K562 (cell line): ENCODE results near the gene JPT1. TPM values are rescaled to one million over a fixed set of nuclear protein-coding genes. Genes with fewer than 3 reads are reported as not detected.

Source experiments
- ATAC-seq: fragments of 200-7000 bp; cut with Tn5 transposase; 3 replicates; pipeline ENCODE4 v1.9.1; 2020; ENCODE audit warnings: moderate library complexity
- BruUV-seq: library from RNA; stranded (reverse); fragments of 400-500 nt; replicated peaks from 2 replicates; lab custom pipeline; 2021; lab: Mats Ljungman, UMichigan
- CTCF ChIA-PET: fragments of 300-600 bp; formaldehyde crosslinking; extraction: SDS; loops from one replicate; lab custom pipeline; 2021; ENCODE audit warnings: low intra/inter-chr PET ratio; lab: Yijun Ruan, JAX
- POLR2A ChIA-PET: fragments of 300-600, 350-650 bp; sonication (Branson Sonifier 250); formaldehyde crosslinking; extraction: SDS; loops from one replicate; lab custom pipeline; 2021; ENCODE audit warnings: antibody characterized with exemption, inconsistent platforms; lab: Yijun Ruan, JAX
- DNase-seq, 4 experiments: peaks; one replicate each; pipeline versions ENCODE4 v3.0.0 to v3.0.0-alpha.2; 2011 to 2018; ENCODE audit warnings: low spot score in 3 of 4, mixed read lengths in 3 of 4; ENCODE audit errors: extremely low read depth in 1 of 4
- FAIRE-seq: peaks from 2 replicates; lab custom pipeline; 2011; peaks lifted over from hg19 to GRCh38; lab: Jason Lieb, UNC
- H2AFZ ChIP-seq: 2 replicates; pipeline ENCODE4 v1.6.0; 2011; ENCODE audit warnings: low read depth, low read length, control low read depth, inconsistent platforms
- H3K27ac ChIP-seq: fragments of 200-600 bp; 3 replicates; pipeline ENCODE4 v1.8.0; 2011; ENCODE audit warnings: low read depth, mild to moderate bottlenecking, control low read depth, inconsistent platforms, low read length, moderate library complexity, mixed read lengths; ENCODE audit errors: extremely low read depth
- H3K27me3 ChIP-seq, 2 experiments: fragments of 300-600 bp in 1 of 2; 2 replicates in 1 of 2; 3 replicates in 1 of 2; pipeline versions ENCODE4 v1.6.0 to v1.8.0; 2011; ENCODE audit warnings: inconsistent platforms in 2 of 2, low read length in 2 of 2, mild to moderate bottlenecking in 1 of 2, mixed read lengths in 1 of 2, moderate library complexity in 1 of 2; ENCODE audit not compliant: control insufficient read depth in 2 of 2, insufficient read depth in 2 of 2
- H3K36me3 ChIP-seq: fragments of 300-600 bp; 3 replicates; pipeline ENCODE4 v1.8.0; 2011; ENCODE audit warnings: mild to moderate bottlenecking, low read length, inconsistent platforms; ENCODE audit not compliant: control insufficient read depth, insufficient read depth
- H3K4me1 ChIP-seq, 2 experiments: fragments of 200-600 bp in 1 of 2; replicated peaks in 1 of 2; 2 replicates in 1 of 2; 3 replicates in 1 of 2; pipeline versions ENCODE4 v1.5.1 to v1.8.0; 2011; ENCODE audit warnings: inconsistent platforms in 2 of 2, low read length in 2 of 2, mild to moderate bottlenecking in 1 of 2, mixed read lengths in 1 of 2, moderate library complexity in 1 of 2; ENCODE audit not compliant: control insufficient read depth in 2 of 2, insufficient read depth in 2 of 2
- H3K4me2 ChIP-seq: 2 replicates; pipeline ENCODE4 v1.6.1; 2011; ENCODE audit warnings: low read length, control low read depth, inconsistent platforms, mixed read lengths; ENCODE audit not compliant: insufficient read depth
- H3K4me3 ChIP-seq: fragments of 200-600 bp; sonication (generic), shearing (Covaris generic); 2 replicates; pipeline ENCODE4 v1.5.1; 2016; ENCODE audit warnings: control low read depth, inconsistent platforms
- H3K79me2 ChIP-seq: fragments of 200-600 bp; 3 replicates; pipeline ENCODE4 v1.8.0; 2011; ENCODE audit warnings: low read length, inconsistent platforms; ENCODE audit not compliant: control insufficient read depth, insufficient read depth
- H3K9ac ChIP-seq, 2 experiments: 2 replicates each; pipeline versions ENCODE4 v1.6.0 to v1.6.1; 2011; ENCODE audit warnings: low read depth in 2 of 2, low read length in 2 of 2, control low read depth in 1 of 2, inconsistent platforms in 1 of 2, mild to moderate bottlenecking in 1 of 2, mixed read lengths in 1 of 2; ENCODE audit not compliant: insufficient read depth in 1 of 2
- H3K9me1 ChIP-seq: one replicate; pipeline ENCODE4 v1.6.0; 2011; ENCODE audit warnings: inconsistent platforms, mild to moderate bottlenecking, low read length, moderate library complexity; ENCODE audit not compliant: control insufficient read depth, insufficient read depth
- H3K9me3 ChIP-seq: replicated peaks from 2 replicates; pipeline ENCODE4 v1.5.1; 2011; ENCODE audit warnings: low read depth, low read length, inconsistent platforms; ENCODE audit not compliant: control insufficient read depth, insufficient read depth
- H4K20me1 ChIP-seq: replicated peaks from 2 replicates; pipeline ENCODE4 v1.6.1; 2011; ENCODE audit warnings: low read length, inconsistent platforms, mixed read lengths; ENCODE audit not compliant: control insufficient read depth, insufficient read depth
- CEBPB ChIP-seq: fragments of 450-650 bp; IDR thresholded peaks from 2 replicates; pipeline ENCODE4 v1.6.1; 2016; ENCODE audit warnings: missing genetic modification characterization, missing compliant biosample characterization
- FOXP1 ChIP-seq: sonication (generic); formaldehyde crosslinking; IDR thresholded peaks from 2 replicates; pipeline ENCODE4 v1.8.0; 2022; ENCODE audit warnings: mild to moderate bottlenecking, missing genetic modification reagents
- GATAD2A ChIP-seq: fragments of 450-650 bp; IDR thresholded peaks from 2 replicates; pipeline ENCODE4 v1.6.1; 2017
- KAT8 ChIP-seq: fragments of 450-650 bp; IDR thresholded peaks from 2 replicates; pipeline ENCODE4 v1.6.1; 2016; ENCODE audit warnings: low read depth, mild to moderate bottlenecking
- L3MBTL2 ChIP-seq: fragments of 450-650 bp; IDR thresholded peaks from 2 replicates; pipeline ENCODE4 v1.6.1; 2016; ENCODE audit warnings: mild to moderate bottlenecking, moderate library complexity
- MCM7 ChIP-seq, 2 experiments: fragments of 450-650 bp; IDR thresholded peaks; 2 replicates each; pipeline ENCODE4 v1.6.1; 2016 to 2018
- NFE2L1 ChIP-seq: fragments of 450-650 bp; IDR thresholded peaks from 2 replicates; pipeline ENCODE4 v1.6.1; 2016; ENCODE audit warnings: missing genetic modification characterization, low read depth, mild to moderate bottlenecking, missing compliant biosample characterization, moderate library complexity, borderline replicate concordance
- RCOR1 ChIP-seq, 2 experiments: IDR thresholded peaks; 2 replicates each; pipeline ENCODE4 v1.6.1; 2012; ENCODE audit warnings: low read depth in 2 of 2, low read length in 2 of 2, borderline replicate concordance in 1 of 2, improper control_type of control experiment in 1 of 2
- RFX5 ChIP-seq: IDR thresholded peaks from 2 replicates; pipeline ENCODE4 v1.6.1; 2011; ENCODE audit warnings: low read depth, mild to moderate bottlenecking, improper control_type of control experiment, low read length
- RFX7 ChIP-seq: fragments of 250-450 bp; sonication (Bioruptor Pico); IDR thresholded peaks from 2 replicates; pipeline ENCODE4 v1.5.1; 2021; ENCODE audit warnings: mild to moderate bottlenecking
- SUPT5H ChIP-seq: fragments of 450-650 bp; IDR thresholded peaks from 2 replicates; pipeline ENCODE4 v1.6.1; 2016
- ZBTB8A ChIP-seq: fragments of 450-650 bp; IDR thresholded peaks from 2 replicates; pipeline ENCODE4 v1.6.1; 2018; ENCODE audit warnings: mild to moderate bottlenecking, moderate library complexity; ENCODE audit not compliant: partially characterized antibody
- ZNF12 ChIP-seq: sonication (generic); formaldehyde crosslinking; IDR thresholded peaks from 2 replicates; pipeline ENCODE4 v1.4.0; 2020; ENCODE audit warnings: mild to moderate bottlenecking, missing genetic modification reagents
- ZNF121 ChIP-seq: sonication (generic); formaldehyde crosslinking; conservative IDR thresholded peaks from 2 replicates; pipeline ENCODE4 v1.8.0; 2022; ENCODE audit warnings: missing genetic modification reagents
- ZZZ3 ChIP-seq: fragments of 450-650 bp; IDR thresholded peaks from 2 replicates; pipeline ENCODE4 v1.6.1; 2016; ENCODE audit warnings: antibody characterized with exemption, mild to moderate bottlenecking, moderate library complexity
- WGBS: fragments of 100-300 bp; shearing (Covaris generic); methylation state at CpG from one replicate; pipeline ENCODE4 v1.1.6; 2016; ENCODE audit warnings: low coverage, mixed read lengths; ENCODE audit not compliant: insufficient coverage; ENCODE audit errors: missing lambda C conversion rate; 5-methylcytosine and 5-hydroxymethylcytosine counted together
- in situ Hi-C: fragments of 300-500 bp; cut with MboI; formaldehyde crosslinking; loops from 4 replicates; pipeline ENCODE4 v1.15.0; 2018; ENCODE audit warnings: inconsistent platforms, mixed read lengths
- intact Hi-C: fragments of 100-400 bp; cut with micrococcal nuclease; formaldehyde crosslinking; loops from 2 replicates; pipeline ENCODE4 v1.14.2; 2022
- polyA plus RNA-seq, 8 experiments: library from polyadenylated mRNA; depleted of rRNA in 4 of 8; stranded (reverse) in 5 of 8; unstranded in 3 of 8; fragments of >200 nt; fragmentation: Nextera tagmentation in 2 of 8; fragmentation: Illumina TruSeq in 1 of 8; extraction: Ambion mirVana in 2 of 8; extraction: Trizol in 1 of 8; gene quantifications; 2 replicates each; pipeline versions ENCODE4 v1.2.1 to v1.2.3, GENCODE V29; 2011 to 2014; ENCODE audit warnings: inconsistent platforms in 1 of 8, missing spikeins in 1 of 8
- total RNA-seq, 7 experiments: library from RNA; depleted of rRNA in 6 of 7; stranded (reverse); fragments of >200 nt in 6 of 7; fragmentation: Illumina TruSeq in 2 of 7; extraction: Trizol in 2 of 7; gene quantifications; 2 replicates each; pipeline versions ENCODE4 v1.2.1 to v1.2.3, GENCODE V29; 2011 to 2021; ENCODE audit warnings: low replicate concordance in 1 of 7
- TF ChIP-seq, protein P1 (sequence below): fragments of 250-450 bp; sonication (Bioruptor Pico); IDR thresholded peaks from 2 replicates; pipeline ENCODE4 v1.8.0; 2022; ENCODE audit warnings: inconsistent platforms
- TF ChIP-seq, protein P2 (sequence below): fragments of 250-450 bp; sonication (Bioruptor Pico); IDR thresholded peaks from 2 replicates; pipeline ENCODE4 v1.9.0; 2021; ENCODE audit warnings: mild to moderate bottlenecking
- TF ChIP-seq, protein P3 (sequence below), 2 experiments: fragments of 250-450 bp in 1 of 2; fragments of 450-650 bp in 1 of 2; sonication (Bioruptor Pico) in 1 of 2; IDR thresholded peaks; 2 replicates each; pipeline versions ENCODE4 v1.6.1 to v1.8.0; 2016 to 2021; ENCODE audit warnings: mild to moderate bottlenecking in 2 of 2, moderate library complexity in 2 of 2, missing compliant biosample characterization in 1 of 2, missing genetic modification characterization in 1 of 2

The JPT1 gene
- total and polyA plus RNA-seq, 9 of the 15 experiments (the other 6 are each of a cell fraction or from before 2014, with no cell fraction given): 56.7 to 292 (median 144) TPM

DNA sequence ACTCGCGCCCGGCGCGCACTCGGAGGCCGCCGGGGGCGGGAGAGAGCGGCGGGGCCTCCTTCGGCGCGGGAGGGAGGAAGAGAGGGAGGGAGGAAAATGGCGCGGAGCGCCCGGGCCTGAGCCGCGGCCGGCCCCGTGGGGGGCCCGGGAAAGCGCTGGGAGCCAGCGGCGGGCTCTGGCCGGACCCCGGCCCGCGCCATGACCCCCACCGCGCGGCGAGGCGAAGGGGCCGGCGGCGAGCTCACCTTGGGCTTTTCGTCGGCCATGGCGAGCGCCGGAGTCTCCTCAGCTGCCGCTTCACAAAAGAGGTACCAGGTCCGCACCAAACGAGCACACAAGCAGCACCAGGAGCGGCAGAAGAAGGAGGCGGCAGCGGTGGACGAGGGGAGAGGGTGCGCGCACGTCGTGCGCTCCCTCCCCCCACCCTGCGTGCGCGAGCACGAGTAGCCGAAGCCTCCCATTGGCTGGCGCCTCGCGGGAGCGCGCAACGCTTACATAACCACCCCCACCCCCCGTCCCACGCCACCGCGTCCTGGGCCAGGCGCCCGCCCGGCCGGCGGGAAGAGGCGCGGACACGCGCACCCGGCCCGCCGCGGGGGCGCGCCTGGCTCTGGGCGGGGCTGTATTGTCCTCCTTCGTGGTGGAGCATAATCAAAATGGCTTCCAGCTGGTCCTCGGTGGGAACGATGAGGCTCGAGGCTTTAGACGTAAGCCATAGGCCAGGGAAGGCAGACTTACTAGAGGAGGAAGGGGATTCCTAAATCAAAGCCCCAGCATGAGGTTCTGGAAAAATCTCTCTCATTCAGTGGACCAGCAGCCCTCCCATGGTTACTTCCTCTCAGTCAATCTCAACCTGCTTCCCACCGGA lies 28.5 kb upstream of the JPT1 start, which contains the start of gene SUMO2:
TSS of gene SUMO2 (minus strand) at position 391 of the 868 bp plus-strand sequence. CDS start at position 266, 125 bp downstream.
- H2AFZ ChIP-seq: peak within 1 kb of the TSS; percentile 96
- peak within 1 kb of the TSS; percentile 94 to 99 for H3K9ac ChIP-seq
- H3K27me3 ChIP-seq: no peaks in the 10 kb centered on the region
- in situ Hi-C loops: no loop called here
- BruUV-seq: no TSS peak
- H3K9me1 ChIP-seq: no peaks in the 10 kb centered on the region
- H3K79me2 ChIP-seq: peaks cover 58% of the 10 kb centered on the region
- intact Hi-C loops: loop anchor here (5.0 kb wide), 1 partner anchor 51 kb away; the partner anchor contains the start of gene NT5C
- ChIA-PET POLR2A (interaction anchor here (0.6 to 2.2 kb wide), 19 partner anchors 8 to 185 kb away, joined by 3 to 17 read pairs (median 4); partner anchors contain the start of genes GGA3, JPT1, MIF4GD and NUP85), CTCF (no interaction called here)
- H3K4me1 ChIP-seq: peaks cover 18 to 26% of the 10 kb centered on the region in 2 experiments; a peak in 4 of 5 replicates
- peak within 1 kb of the TSS; percentile 100 for H3K27ac ChIP-seq
- H3K4me2 ChIP-seq: peak within 1 kb of the TSS; percentile 86
- peak within 1 kb of the TSS; percentile 100 for H3K4me3 ChIP-seq
- FAIRE-seq (peak; percentile 84), DNase-seq (peak; percentile 98 to 99 (median 99)), ATAC-seq (peak; percentile 92)
- H4K20me1 ChIP-seq: no peaks in the 10 kb centered on the region
- peaks cover 33% of the 10 kb centered on the region for H3K36me3 ChIP-seq
- under 1% methylated on average over 49 of the region's 92 CpGs for WGBS
- H3K9me3 ChIP-seq: no peaks in the 10 kb centered on the region
- TF ChIP-seq, protein P1, sequence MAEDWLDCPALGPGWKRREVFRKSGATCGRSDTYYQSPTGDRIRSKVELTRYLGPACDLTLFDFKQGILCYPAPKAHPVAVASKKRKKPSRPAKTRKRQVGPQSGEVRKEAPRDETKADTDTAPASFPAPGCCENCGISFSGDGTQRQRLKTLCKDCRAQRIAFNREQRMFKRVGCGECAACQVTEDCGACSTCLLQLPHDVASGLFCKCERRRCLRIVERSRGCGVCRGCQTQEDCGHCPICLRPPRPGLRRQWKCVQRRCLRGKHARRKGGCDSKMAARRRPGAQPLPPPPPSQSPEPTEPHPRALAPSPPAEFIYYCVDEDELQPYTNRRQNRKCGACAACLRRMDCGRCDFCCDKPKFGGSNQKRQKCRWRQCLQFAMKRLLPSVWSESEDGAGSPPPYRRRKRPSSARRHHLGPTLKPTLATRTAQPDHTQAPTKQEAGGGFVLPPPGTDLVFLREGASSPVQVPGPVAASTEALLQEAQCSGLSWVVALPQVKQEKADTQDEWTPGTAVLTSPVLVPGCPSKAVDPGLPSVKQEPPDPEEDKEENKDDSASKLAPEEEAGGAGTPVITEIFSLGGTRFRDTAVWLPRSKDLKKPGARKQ (CRISPR knock-in tag): no peak
- TF ChIP-seq KAT8: no peak
- TF ChIP-seq RCOR1 (IDR thresholded peaks at IDR 0.05; ENCODE audit: borderline replicate concordance in 1 of 2, low read depth in 2 of 2, low read length in 2 of 2): no peak
- TF ChIP-seq RFX5: no peak
- TF ChIP-seq, protein P2, sequence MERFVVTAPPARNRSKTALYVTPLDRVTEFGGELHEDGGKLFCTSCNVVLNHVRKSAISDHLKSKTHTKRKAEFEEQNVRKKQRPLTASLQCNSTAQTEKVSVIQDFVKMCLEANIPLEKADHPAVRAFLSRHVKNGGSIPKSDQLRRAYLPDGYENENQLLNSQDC (CRISPR knock-in tag): no peak
- no peak for TF ChIP-seq NFE2L1 (tag)
- peak; percentile 66 for TF ChIP-seq CEBPB (tag)
- peak; percentile 69; the same call in 1 of the 2 replicates for TF ChIP-seq SUPT5H
- TF ChIP-seq ZNF12 (CRISPR knock-in tag): no peak
- TF ChIP-seq ZZZ3: no peak
- TF ChIP-seq GATAD2A: no peak; the same call in 1 of the 2 replicates
- no peak for TF ChIP-seq MCM7 (IDR thresholded peaks at IDR 0.05)
- peak; percentile 81 for TF ChIP-seq L3MBTL2
- TF ChIP-seq ZNF121 (CRISPR knock-in tag): no peak
- no peak for TF ChIP-seq RFX7 (CRISPR knock-in tag)
- TF ChIP-seq FOXP1 (CRISPR knock-in tag): 0 out of 2 replicates have a peak, but pooled peaks have one; percentile 33
- TF ChIP-seq, protein P3, sequence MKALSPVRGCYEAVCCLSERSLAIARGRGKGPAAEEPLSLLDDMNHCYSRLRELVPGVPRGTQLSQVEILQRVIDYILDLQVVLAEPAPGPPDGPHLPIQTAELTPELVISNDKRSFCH (CRISPR knock-in tag; IDR thresholded peaks at IDR 0.05): no peak
- TF ChIP-seq, protein P3 (tag; IDR thresholded peaks at IDR 0.05): peak; percentile 93
- no peak for TF ChIP-seq ZBTB8A
